Raji (cell line): ENCODE measurements around the gene RARB.

ENCODE experiments used
- POLR2A ChIP-seq: IDR thresholded peaks from 2 replicates; pipeline ENCODE4 v1.6.1; 2011; ENCODE audit warnings: low read depth, low read length, control low read depth; ENCODE audit not compliant: insufficient read depth

The RARB gene

DNA sequence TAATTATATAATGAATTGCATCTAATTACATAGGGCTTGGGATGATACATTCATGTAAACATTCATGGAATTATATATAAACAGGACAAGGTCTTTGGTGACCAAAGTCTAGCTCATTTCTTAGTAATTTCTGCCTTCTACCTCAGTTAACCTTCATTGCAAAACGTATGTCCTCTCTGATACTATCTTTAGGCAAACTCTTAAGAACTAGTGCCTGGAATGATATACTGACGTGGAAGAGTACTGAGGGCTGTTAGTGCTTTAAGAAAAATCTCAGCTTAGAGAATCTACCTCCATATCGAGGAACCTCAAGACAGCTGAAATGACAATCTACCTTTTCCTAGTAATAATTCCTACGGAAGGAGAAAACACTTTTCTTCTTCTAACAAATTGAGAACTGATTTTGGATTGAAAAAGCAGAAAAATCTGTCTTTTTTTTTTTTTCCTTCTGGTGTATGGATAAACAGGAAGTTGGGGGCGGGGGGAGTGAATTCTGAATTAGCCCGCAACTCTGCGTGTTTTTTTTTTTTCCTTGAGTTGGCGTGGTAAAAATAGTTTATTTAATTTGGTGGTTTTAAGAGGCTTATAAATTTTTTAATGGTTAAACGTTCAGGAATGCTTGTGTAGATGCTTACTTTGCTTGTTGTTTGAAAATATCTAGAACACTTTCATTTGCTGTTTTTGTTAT is 43.2 kb downstream of the RARB start:
- TF ChIP-seq POLR2A, result no peak

- TF ChIP-seq POLR2A, result no peak
These were observed 44.1 kb downstream of the RARB start for GRCh38 chr3:25472153-25472552.

DNA sequence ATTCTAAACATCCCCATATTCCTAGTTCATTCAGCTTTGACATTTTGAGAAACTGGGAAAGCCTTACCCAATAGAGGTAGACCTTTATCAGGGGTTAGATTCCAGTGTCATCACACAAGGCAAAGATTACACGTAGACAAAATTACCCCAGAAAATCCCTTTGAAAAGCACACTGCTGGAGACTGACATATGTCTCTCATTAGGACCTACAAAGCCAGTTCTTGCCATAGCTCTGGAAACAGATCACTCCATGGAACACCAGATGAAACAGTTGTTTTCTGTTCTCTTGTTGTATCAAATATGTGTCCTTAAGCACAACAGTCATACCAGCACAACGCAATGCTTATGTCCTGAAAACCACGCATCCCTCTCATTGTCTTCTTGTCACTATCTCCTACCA is 44.7 kb downstream of the RARB start:
- TF ChIP-seq POLR2A, result no peak

DNA sequence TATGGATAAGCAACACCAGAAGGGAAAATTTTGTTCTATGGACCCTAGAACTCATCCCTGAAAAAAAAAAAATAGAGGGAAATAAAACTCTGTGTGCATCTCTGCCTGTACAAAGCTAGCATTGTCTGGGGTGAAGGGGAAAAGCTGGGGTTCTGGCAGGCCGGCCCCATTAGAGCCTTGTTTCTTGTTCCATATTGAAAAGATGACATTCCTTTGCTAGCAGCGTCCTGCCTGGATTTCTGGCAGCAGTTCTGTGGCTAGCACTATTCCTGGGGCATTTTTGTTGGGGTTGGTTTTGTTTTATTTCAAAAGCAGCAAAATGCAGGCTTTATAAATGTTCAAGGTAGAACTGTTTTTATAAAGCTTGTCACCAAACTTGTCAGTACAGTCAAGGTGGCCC is 45.2 kb downstream of the RARB start:
- TF ChIP-seq POLR2A, result no peak

DNA sequence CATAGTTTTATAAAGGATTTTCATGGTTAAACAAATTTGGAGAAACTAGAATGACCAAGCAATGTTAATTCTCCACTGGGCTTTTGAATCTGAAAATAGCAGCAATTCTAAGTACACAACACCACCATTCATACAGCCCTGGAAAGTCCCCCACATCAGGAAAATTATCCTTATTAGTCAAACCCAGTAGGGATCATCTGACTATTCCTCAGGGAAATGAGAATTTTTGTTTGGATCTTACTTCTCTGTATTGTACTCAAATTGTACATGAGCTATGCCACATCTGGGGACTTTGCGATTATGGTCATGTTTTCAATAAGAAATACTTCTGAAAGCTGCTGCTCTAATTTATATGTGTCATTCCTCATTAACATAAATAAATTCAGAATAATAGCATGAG is 46.0 kb downstream of the RARB start:
- no peak for TF ChIP-seq POLR2A

GRCh38 chr3:25476639-25477038 is 48.6 kb downstream of the RARB start:
- no peak for TF ChIP-seq POLR2A

GRCh38 chr3:25478211-25478757 is 50.2 kb downstream of the RARB start:
- no peak for TF ChIP-seq POLR2A

GRCh38 chr3:25478964-25479726 is 51.1 kb downstream of the RARB start:
- TF ChIP-seq POLR2A, result no peak

DNA sequence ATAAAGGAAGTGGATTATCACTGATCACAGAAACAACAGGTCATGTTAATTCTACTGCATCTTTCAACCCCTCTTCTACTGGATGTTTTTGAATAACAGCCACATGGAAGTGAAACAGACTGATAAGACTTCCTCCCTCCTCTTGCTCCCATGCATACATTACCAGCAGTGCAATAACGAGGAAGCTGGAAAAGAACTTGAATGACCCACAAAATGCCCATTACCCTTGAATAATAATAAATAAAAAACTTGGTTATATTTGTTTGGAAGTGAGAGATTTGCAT is 51.6 kb downstream of the RARB start:
- no peak for TF ChIP-seq POLR2A

DNA sequence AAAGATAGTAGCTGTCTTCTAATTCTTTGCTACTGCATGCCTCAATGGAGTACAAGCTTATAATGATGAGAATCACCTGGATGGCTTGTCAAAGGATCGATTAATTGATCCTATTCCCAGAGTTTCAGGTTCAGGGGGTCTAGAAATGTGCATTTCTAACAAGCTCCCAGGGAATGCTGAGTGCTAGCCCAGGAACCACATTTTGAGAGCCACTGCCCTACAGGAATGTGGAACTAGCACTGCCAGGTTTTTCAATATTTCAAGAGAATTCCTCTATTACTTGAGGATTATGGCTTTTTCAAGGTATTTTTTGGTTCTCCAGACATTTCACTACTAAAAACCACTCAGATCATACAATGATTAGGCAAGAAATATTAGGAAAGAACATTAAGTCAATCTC is 52.7 kb downstream of the RARB start:
- TF ChIP-seq POLR2A, result no peak

DNA sequence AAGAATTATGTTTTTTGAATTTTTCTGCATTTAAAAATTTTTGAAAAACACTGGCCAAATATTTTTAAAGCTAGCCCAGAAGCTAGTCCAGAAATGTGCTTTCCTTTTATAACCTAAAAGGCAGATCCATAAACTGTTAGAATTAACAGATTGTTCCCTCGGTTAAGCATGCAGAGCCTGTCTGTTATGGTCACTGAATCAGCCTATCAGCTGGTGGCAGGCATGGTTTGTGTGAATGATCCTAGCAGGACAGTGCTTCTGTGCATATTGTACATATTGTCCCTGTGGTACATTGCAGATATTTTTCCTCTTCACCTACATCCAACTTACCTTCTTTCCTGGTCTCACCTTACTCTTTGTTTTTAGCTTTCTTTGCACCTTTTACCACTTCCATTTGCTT is 53.3 kb downstream of the RARB start:
- no peak for TF ChIP-seq POLR2A

- no peak for TF ChIP-seq POLR2A
These were observed 55.4 kb downstream of the RARB start for GRCh38 chr3:25483456-25483855.

DNA sequence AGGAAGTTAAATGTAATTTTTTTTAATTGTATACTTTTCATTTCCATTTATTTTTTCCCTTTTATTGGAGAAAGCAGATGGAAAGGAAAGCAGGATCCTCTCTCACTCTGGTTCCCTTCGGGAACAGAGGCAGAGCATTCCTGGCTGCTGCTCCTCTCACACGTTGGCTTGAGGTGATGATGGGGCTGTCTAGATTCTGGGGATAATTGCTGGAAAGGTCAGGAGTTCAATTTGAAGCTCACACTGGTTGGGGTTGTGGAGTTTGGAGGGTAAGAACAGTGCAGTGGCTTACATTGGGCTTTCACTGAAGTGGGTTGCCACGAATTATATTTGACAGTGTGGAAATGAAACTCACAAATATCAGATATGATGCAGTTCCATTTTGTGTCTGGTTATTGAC is 57.6 kb downstream of the RARB start:
- no peak for TF ChIP-seq POLR2A

GRCh38 chr3:25486932-25487331 is 58.9 kb downstream of the RARB start:
- no peak for TF ChIP-seq POLR2A

DNA sequence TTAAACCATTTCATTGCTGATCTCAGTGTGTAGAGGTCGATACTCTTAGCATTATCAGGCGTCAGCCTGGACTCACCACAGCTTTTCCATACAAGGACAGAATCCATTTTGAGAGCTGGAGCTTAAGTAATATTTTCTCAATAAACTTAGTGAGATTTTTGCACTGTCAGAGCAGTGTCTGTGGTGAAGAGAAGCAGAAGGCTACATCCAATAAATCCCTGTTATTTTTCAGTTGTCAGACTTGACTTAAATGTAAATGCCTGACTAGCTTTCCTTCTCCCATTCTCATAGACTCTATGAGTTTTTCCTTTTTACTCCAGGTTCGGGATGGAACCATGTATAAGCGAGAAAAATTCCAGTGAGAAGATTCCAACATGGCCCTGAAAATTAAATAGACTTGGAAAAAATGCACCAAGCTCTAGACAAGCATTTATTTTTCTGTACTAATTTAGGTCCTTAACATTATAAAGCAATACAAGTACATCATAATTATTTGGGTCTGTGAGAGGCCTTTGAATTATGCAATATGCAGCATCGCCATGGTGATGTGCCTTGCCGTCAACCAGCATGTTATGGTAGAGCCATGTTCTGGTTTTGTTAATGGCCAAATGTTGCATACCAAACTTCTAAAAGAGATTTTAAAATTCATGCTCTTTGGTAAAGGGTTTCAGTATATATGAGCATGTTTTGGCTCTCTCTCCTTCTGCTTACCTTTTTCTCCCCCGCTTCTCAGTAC is 62.0 kb downstream of the RARB start:
- no peak for TF ChIP-seq POLR2A

- TF ChIP-seq POLR2A, result no peak
These were observed 65.2 kb downstream of the RARB start for GRCh38 chr3:25493246-25493645.
